ENCODE data around the gene ADARB2.

ADARB2 gene

GRCh38 chr10:1406132-1406966 is 331.0 kb downstream of the ADARB2 start:
- CTCF ChIA-PET = no interaction called here
- DNase-seq (ENCODE audit: low read depth, low spot score) = no peak
- no peak overlapping the region for H3K4me3 ChIP-seq (ENCODE audit: low read depth, low read length)
- POLR2A ChIA-PET = no interaction called here
- no peak for TF ChIP-seq CTCF (IDR thresholded peaks at IDR 0.05; ENCODE audit: insufficient read depth, low read length, missing control alignments)

- POLR2A ChIA-PET = no interaction called here
- no peak for TF ChIP-seq CTCF (IDR thresholded peaks at IDR 0.05; ENCODE audit: insufficient read depth, low read length, missing control alignments)
- no peak overlapping the region for H3K4me3 ChIP-seq (ENCODE audit: low read depth, low read length)
- no peak for DNase-seq (ENCODE audit: low read depth, low spot score)
- CTCF ChIA-PET = no interaction called here
Measured at GRCh38 chr10:1404323-1405260, 332.7 kb downstream of the ADARB2 start.

DNA sequence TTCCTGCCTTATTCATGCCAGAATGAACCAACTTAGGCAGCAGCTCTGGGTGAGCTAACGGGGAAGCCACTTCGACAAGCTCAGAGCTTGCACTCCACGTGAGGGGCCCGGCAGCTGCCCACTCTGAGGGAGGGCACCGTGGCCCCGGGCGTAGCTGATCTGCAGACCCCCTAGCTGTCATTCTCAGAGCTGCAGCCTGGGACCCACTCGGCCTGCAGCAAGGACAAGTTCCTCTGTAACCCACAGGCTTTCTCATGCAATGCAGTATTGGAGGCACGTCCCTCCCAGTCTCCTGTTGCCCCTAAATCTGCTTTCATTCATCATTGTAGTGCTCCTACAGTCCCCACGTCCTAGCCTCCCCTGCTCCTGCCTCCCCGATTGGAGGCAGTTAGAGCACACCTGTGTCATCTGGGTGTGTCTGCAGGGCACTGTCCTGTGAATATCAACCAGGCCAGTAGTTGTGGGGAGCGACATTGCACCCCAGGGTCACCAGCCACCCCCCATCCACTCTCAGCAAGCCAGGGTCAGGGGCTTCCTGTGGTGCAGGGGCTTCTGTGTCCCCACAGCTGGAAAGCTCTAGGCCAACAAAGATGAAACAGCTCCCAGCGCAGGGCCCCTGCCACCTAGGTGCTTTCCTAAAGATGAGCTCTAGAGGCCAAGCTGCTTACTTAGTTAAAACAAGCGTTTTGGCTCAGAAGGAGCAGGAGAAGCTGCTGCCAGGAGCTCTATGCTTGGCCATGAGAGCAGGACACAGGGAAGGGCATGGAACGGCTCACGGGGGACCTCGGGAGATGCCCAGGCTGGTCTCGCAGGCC is 333.6 kb downstream of the ADARB2 start:
- TF ChIP-seq CTCF (IDR thresholded peaks at IDR 0.05; ENCODE audit: insufficient read depth, low read length, missing control alignments) = no peak
- ChIA-PET POLR2A (no interaction called here), CTCF (no interaction called here)
- H3K4me3 ChIP-seq (ENCODE audit: low read depth, low read length) = no peak overlapping the region
- no peak for DNase-seq (ENCODE audit: low read depth, low spot score)

DNA sequence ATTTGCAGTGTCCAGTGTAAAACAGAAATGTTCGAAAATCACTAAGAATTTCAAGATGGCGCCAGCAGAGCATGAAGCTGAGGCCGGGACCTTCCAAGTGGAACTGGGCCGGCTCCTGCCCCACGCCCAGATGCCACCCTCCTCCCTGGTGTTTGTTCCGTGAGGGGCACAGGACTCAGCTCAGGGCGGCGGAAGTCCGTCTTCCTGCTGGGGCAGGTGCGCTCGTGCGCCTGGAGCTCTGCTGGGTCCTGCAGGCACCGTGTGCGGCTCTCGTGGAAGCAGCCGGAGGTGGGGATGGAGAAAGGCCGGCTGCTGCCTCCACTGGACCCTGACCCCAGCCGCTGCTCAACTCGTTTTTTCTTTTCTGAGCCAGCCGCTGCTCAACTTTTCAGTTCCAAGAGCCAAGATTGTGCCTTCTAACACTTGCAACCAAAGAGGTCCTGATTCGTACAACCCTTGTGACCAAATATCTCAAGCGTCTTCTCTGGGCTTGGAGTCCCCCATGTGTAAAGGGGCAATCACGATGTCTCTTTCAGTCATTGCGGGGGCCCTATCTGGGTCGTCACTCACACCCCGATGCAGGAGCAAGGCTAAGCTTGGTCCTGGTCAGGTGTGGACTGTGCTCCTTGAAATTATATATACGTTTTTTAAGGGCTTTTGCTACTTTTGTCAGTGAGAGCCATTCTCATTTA is 334.4 kb downstream of the ADARB2 start:
- no peak overlapping the region for H3K4me3 ChIP-seq (ENCODE audit: low read depth, low read length)
- no peak for TF ChIP-seq CTCF (IDR thresholded peaks at IDR 0.05; ENCODE audit: insufficient read depth, low read length, missing control alignments)
- DNase-seq (ENCODE audit: low read depth, low spot score) = no peak
- CTCF ChIA-PET = no interaction called here
- POLR2A ChIA-PET = no interaction called here

GRCh38 chr10:1402016-1402770 is 335.1 kb downstream of the ADARB2 start:
- no peak for DNase-seq (ENCODE audit: low read depth, low spot score)
- CTCF ChIA-PET = no interaction called here
- no peak for TF ChIP-seq CTCF (IDR thresholded peaks at IDR 0.05; ENCODE audit: insufficient read depth, low read length, missing control alignments)
- POLR2A ChIA-PET = no interaction called here
- H3K4me3 ChIP-seq (ENCODE audit: low read depth, low read length) = no peak overlapping the region

Data from AG04449 (cell line).